ENCODE results near the gene TBL1X.

DNA sequence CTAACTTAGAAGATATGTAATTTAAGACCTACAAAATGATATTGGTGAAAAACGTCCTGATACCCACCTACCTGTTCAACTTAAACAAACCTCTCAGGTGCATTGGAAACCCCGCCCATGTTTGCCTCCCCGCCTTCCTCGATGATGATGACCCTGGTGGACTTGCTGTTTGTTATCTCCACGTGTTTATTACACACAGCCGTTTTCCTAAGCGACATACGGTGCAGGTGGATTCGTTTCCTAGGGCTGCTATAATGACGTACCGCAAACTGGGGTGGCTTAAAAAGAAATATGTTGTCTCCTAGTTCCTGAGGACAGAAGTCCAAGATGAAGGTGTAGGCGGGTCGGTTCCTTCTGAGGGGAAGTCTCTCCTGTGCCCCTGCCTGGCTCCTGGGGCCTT is 190.1 kb downstream of the TBL1X start:
- TF ChIP-seq POLR2A (IDR thresholded peaks at IDR 0.05) (no peak), POLR2AphosphoS5 (IDR thresholded peaks at IDR 0.05) (no peak)
- TF ChIP-seq, protein P1, sequence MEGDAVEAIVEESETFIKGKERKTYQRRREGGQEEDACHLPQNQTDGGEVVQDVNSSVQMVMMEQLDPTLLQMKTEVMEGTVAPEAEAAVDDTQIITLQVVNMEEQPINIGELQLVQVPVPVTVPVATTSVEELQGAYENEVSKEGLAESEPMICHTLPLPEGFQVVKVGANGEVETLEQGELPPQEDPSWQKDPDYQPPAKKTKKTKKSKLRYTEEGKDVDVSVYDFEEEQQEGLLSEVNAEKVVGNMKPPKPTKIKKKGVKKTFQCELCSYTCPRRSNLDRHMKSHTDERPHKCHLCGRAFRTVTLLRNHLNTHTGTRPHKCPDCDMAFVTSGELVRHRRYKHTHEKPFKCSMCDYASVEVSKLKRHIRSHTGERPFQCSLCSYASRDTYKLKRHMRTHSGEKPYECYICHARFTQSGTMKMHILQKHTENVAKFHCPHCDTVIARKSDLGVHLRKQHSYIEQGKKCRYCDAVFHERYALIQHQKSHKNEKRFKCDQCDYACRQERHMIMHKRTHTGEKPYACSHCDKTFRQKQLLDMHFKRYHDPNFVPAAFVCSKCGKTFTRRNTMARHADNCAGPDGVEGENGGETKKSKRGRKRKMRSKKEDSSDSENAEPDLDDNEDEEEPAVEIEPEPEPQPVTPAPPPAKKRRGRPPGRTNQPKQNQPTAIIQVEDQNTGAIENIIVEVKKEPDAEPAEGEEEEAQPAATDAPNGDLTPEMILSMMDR (IDR thresholded peaks at IDR 0.05): no peak

All from stomach (tissue), 4 donors.